ENCODE measurements around the gene DENND4B. TPM values are rescaled to one million over a fixed set of nuclear protein-coding genes. Genes with fewer than 3 reads are reported as not detected.

Gene DENND4B
- total and polyA plus RNA-seq, 9 of the 15 experiments (the other 6 are each of a cell fraction or from before 2014, with no cell fraction given) = 9.5 to 80.5 (median 23.1) TPM

DNA sequence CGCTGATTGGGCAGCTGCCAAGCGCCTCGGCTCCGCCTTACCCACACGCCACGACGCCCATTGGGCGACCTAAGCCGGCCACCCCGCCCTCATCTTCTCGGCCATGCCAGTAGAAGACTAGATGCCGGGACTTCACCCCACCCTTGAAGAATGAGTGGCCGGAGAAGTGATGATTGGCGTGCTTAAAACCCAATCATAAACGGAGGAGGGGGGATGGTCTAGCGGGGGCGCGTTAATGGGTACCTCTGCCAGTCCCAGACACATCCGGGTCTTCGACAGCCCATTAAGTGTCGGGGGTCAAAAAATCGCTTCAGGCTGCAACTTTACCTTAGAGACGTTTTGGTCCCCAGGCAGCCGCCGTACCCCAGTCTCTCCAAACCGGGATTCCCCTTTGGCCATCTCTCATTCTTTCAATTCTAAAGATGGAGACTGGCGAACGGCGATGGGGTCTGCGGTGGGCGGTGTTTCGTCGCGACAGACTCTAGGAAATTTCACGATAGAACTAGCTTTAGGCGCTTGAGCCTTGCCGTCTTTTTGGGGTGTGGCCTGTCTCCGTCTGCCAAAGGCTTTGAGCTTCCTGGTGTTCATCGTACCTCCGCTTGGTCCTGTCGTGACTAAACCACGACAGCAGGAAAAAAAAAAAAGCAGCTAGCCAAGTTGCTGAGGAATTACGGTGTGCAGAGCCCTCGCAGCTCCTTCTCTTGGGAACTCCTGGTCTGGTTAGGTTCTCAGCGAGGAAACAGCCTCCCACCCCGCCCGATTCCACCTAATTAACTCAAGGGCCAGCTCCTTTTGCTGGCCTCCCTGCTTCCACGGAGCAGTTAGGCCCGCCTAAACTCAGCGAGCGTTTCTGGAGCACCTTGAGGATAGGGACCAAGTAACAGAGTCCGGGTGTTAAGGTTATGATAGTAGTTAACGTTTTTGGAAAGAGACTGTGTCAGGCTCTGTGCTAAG lies 23.3 kb downstream of the DENND4B start, which contains the start of gene GATAD2B (continued):
- TF ChIP-seq, protein P1, sequence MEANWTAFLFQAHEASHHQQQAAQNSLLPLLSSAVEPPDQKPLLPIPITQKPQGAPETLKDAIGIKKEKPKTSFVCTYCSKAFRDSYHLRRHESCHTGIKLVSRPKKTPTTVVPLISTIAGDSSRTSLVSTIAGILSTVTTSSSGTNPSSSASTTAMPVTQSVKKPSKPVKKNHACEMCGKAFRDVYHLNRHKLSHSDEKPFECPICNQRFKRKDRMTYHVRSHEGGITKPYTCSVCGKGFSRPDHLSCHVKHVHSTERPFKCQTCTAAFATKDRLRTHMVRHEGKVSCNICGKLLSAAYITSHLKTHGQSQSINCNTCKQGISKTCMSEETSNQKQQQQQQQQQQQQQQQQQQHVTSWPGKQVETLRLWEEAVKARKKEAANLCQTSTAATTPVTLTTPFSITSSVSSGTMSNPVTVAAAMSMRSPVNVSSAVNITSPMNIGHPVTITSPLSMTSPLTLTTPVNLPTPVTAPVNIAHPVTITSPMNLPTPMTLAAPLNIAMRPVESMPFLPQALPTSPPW (CRISPR knock-in tag; IDR thresholded peaks at IDR 0.05) = peak; percentile 90
- TF ChIP-seq ETV5 (CRISPR knock-in tag; IDR thresholded peaks at IDR 0.05; ENCODE audit: low read depth) = peak; percentile 65; the same call in 1 of the 2 replicates
- no peak for TF ChIP-seq ZBTB9 (CRISPR knock-in tag; IDR thresholded peaks at IDR 0.05)

All from K562 (cell line).